ENCODE results near the gene PTPRF. TPM values are rescaled to one million over a fixed set of nuclear protein-coding genes. Genes with fewer than 3 reads are reported as not detected.

PTPRF gene
- total and polyA plus RNA-seq, 3 experiments from 2014 or later, result 0.39 to 0.47 TPM; not detected in 1

GRCh38 chr1:43554444-43554992, 23.8 kb downstream of the PTPRF start:
- no peaks in the 10 kb centered on the region for H3K36me3 Mint-ChIP-seq

GRCh38 chr1:43556782-43557181, 26.1 kb downstream of the PTPRF start:
- Mint-ChIP-seq H3K27ac (peak overlapping the region in 1 of 8 donors; percentile 7), H3K36me3 (no peaks in the 10 kb centered on the region), H3K9me3 (no peaks in the 10 kb centered on the region), H3K27me3 (peaks cover 0 to 17% of the 10 kb centered on the region in 2 donors), H3K4me1 (peaks cover 0 to 3% (median 0%) of the 10 kb centered on the region in 3 donors), H3K4me3 (no peak overlapping the region)
- Histone ChIP-seq H3K9me3 (ENCODE audit: low read length) (no peaks in the 10 kb centered on the region), H3K4me1 (ENCODE audit: insufficient read depth, low read length) (no peaks in the 10 kb centered on the region), H3K27me3 (ENCODE audit: insufficient read depth, low read length, poor library complexity, severe bottlenecking) (no peaks in the 10 kb centered on the region), H3K36me3 (ENCODE audit: insufficient read depth, low read length) (no peaks in the 10 kb centered on the region), H3K4me3 (ENCODE audit: low read length) (no peak overlapping the region), H3K27ac (ENCODE audit: low read depth, low read length) (no peak overlapping the region)
- ChIA-PET POLR2A (no interaction called here), CTCF (no interaction called here)
- no peak for DNase-seq

More at GRCh38 chr1:43554444-43554992, 23.8 kb downstream of the PTPRF start:
- CTCF ChIA-PET, result interaction anchor here (0.6 to 1.2 kb wide), 3 partner anchors 8 to 380 kb away, joined by 3 to 6 read pairs (median 3); no protein-coding TSS in a partner anchor
- H3K27me3 Mint-ChIP-seq, result peaks cover 2 to 18% of the 10 kb centered on the region in 2 donors
- H3K36me3 ChIP-seq (ENCODE audit: insufficient read depth, low read length), result no peaks in the 10 kb centered on the region
- no peaks in the 10 kb centered on the region for H3K4me1 ChIP-seq (ENCODE audit: insufficient read depth, low read length)
- no peaks in the 10 kb centered on the region for H3K9me3 Mint-ChIP-seq
- peak in 1 of 5 donors; percentile 18 for DNase-seq
- peak overlapping the region in 1 of 7 donors; percentile 17 for H3K4me3 Mint-ChIP-seq
- POLR2A ChIA-PET, result no interaction called here
- no peaks in the 10 kb centered on the region for H3K9me3 ChIP-seq (ENCODE audit: low read length)
- H3K27me3 ChIP-seq (ENCODE audit: insufficient read depth, low read length, poor library complexity, severe bottlenecking), result no peaks in the 10 kb centered on the region
- H3K27ac Mint-ChIP-seq, result peak overlapping the region in 1 of 8 donors; percentile 48
- H3K27ac ChIP-seq (ENCODE audit: low read depth, low read length), result no peak overlapping the region
- peaks cover 4 to 8% (median 7%) of the 10 kb centered on the region in 3 donors for H3K4me1 Mint-ChIP-seq
- H3K4me3 ChIP-seq (ENCODE audit: low read length), result no peak overlapping the region

GRCh38 chr1:43557744-43558245, 27.1 kb downstream of the PTPRF start:
- POLR2A ChIA-PET, result no interaction called here
- no peak overlapping the region for H3K27ac ChIP-seq (ENCODE audit: low read depth, low read length)

GRCh38 chr1:43558346-43558841, 27.7 kb downstream of the PTPRF start:
- no peaks in the 10 kb centered on the region for H3K36me3 Mint-ChIP-seq
- CTCF ChIA-PET, result no interaction called here
- POLR2A ChIA-PET, result no interaction called here

More at GRCh38 chr1:43557744-43558245, 27.1 kb downstream of the PTPRF start:
- H3K27me3 ChIP-seq (ENCODE audit: insufficient read depth, low read length, poor library complexity, severe bottlenecking), result no peaks in the 10 kb centered on the region
- no peaks in the 10 kb centered on the region for H3K9me3 ChIP-seq (ENCODE audit: low read length)
- H3K4me3 Mint-ChIP-seq, result no peak overlapping the region
- no peak for DNase-seq
- peaks cover 0 to 18% of the 10 kb centered on the region in 2 donors for H3K27me3 Mint-ChIP-seq
- H3K36me3 Mint-ChIP-seq, result no peaks in the 10 kb centered on the region
- no peaks in the 10 kb centered on the region for H3K36me3 ChIP-seq (ENCODE audit: insufficient read depth, low read length)
- H3K4me1 ChIP-seq (ENCODE audit: insufficient read depth, low read length), result no peaks in the 10 kb centered on the region
- H3K4me3 ChIP-seq (ENCODE audit: low read length), result no peak overlapping the region
- CTCF ChIA-PET, result no interaction called here
- peak overlapping the region in 1 of 8 donors; percentile 70 for H3K27ac Mint-ChIP-seq
- H3K9me3 Mint-ChIP-seq, result no peaks in the 10 kb centered on the region
- H3K4me1 Mint-ChIP-seq, result peaks cover 0 to 3% (median 0%) of the 10 kb centered on the region in 3 donors

GRCh38 chr1:43559714-43560113, 29.0 kb downstream of the PTPRF start:
- CTCF ChIA-PET, result no interaction called here
- H3K4me1 Mint-ChIP-seq, result no peaks in the 10 kb centered on the region
- no peaks in the 10 kb centered on the region for H3K9me3 ChIP-seq (ENCODE audit: low read length)
- DNase-seq, result no peak
- no peaks in the 10 kb centered on the region for H3K36me3 ChIP-seq (ENCODE audit: insufficient read depth, low read length)
- H3K27me3 ChIP-seq (ENCODE audit: insufficient read depth, low read length, poor library complexity, severe bottlenecking), result no peaks in the 10 kb centered on the region
- H3K4me3 ChIP-seq (ENCODE audit: low read length), result no peak overlapping the region
- H3K27ac ChIP-seq (ENCODE audit: low read depth, low read length), result no peak overlapping the region
- H3K27ac Mint-ChIP-seq, result no peak overlapping the region
- H3K4me3 Mint-ChIP-seq, result no peak overlapping the region
- peaks cover 2 to 12% of the 10 kb centered on the region in 2 donors for H3K27me3 Mint-ChIP-seq
- H3K4me1 ChIP-seq (ENCODE audit: insufficient read depth, low read length), result no peaks in the 10 kb centered on the region
- POLR2A ChIA-PET, result no interaction called here
- no peaks in the 10 kb centered on the region for H3K9me3 Mint-ChIP-seq
- no peaks in the 10 kb centered on the region for H3K36me3 Mint-ChIP-seq

More at GRCh38 chr1:43558346-43558841, 27.7 kb downstream of the PTPRF start:
- Mint-ChIP-seq H3K9me3 (no peaks in the 10 kb centered on the region), H3K27ac (no peak overlapping the region), H3K4me3 (no peak overlapping the region), H3K27me3 (peaks cover 0 to 18% of the 10 kb centered on the region in 2 donors), H3K4me1 (peaks cover 0 to 3% (median 0%) of the 10 kb centered on the region in 3 donors)
- no peak overlapping the region for H3K27ac ChIP-seq (ENCODE audit: low read depth, low read length)
- H3K4me1 ChIP-seq (ENCODE audit: insufficient read depth, low read length), result no peaks in the 10 kb centered on the region
- no peaks in the 10 kb centered on the region for H3K9me3 ChIP-seq (ENCODE audit: low read length)
- H3K4me3 ChIP-seq (ENCODE audit: low read length), result no peak overlapping the region
- no peaks in the 10 kb centered on the region for H3K27me3 ChIP-seq (ENCODE audit: insufficient read depth, low read length, poor library complexity, severe bottlenecking)
- no peaks in the 10 kb centered on the region for H3K36me3 ChIP-seq (ENCODE audit: insufficient read depth, low read length)
- DNase-seq, result no peak

GRCh38 chr1:43560286-43560685, 29.6 kb downstream of the PTPRF start:
- no peaks in the 10 kb centered on the region for H3K27me3 ChIP-seq (ENCODE audit: insufficient read depth, low read length, poor library complexity, severe bottlenecking)
- ChIA-PET POLR2A (no interaction called here), CTCF (no interaction called here)
- Mint-ChIP-seq H3K4me1 (no peaks in the 10 kb centered on the region), H3K4me3 (no peak overlapping the region), H3K9me3 (no peaks in the 10 kb centered on the region), H3K27me3 (peaks cover 2 to 12% of the 10 kb centered on the region in 2 donors), H3K36me3 (no peaks in the 10 kb centered on the region), H3K27ac (no peak overlapping the region)
- H3K4me1 ChIP-seq (ENCODE audit: insufficient read depth, low read length), result peaks cover 3% of the 10 kb centered on the region
- no peak overlapping the region for H3K4me3 ChIP-seq (ENCODE audit: low read length)
- no peak overlapping the region for H3K27ac ChIP-seq (ENCODE audit: low read depth, low read length)
- no peaks in the 10 kb centered on the region for H3K9me3 ChIP-seq (ENCODE audit: low read length)
- no peak for DNase-seq
- no peaks in the 10 kb centered on the region for H3K36me3 ChIP-seq (ENCODE audit: insufficient read depth, low read length)

DNA sequence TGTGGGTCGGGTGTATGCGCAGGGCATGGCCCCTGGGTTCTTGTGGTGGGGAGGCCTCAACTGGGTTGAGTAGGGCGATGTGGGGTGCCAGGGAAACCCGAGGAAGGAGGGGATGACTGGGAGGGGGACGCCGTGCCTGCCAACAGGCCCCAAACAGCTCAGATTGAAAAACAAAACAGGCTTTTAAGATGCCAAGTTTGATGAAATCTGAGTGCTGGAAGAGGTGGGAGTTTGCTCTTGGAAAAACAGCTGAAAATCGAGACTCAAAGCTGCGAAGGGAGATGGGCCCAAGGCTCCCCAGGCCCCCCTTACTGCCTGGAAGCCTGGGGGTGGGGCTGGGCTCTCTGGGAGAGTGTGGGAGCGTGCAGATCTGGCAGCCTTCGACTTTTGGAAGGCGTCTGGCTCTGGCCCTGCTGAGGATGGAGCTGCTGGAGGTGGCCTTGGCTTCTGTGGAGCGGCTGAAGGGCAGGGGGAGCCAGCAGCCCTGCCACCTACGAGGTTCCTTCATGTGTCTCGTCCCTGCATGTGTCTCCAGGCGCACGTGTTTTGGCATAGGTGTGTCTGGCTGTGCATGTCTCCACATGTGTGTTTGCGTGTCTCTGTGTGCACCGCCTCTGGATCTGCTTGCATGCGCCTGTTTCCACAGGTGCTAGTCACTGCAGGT, 33.3 kb downstream of the PTPRF start:
- Mint-ChIP-seq H3K27me3 (peaks cover 9 to 26% of the 10 kb centered on the region in 2 donors), H3K36me3 (no peaks in the 10 kb centered on the region), H3K4me1 (peaks cover 0 to 7% (median 0%) of the 10 kb centered on the region in 3 donors), H3K27ac (peak overlapping the region in 2 of 8 donors; percentile 26 to 27), H3K4me3 (peak overlapping the region in 1 of 7 donors; percentile 35), H3K9me3 (no peaks in the 10 kb centered on the region)
- Histone ChIP-seq H3K27ac (ENCODE audit: low read depth, low read length) (no peak overlapping the region), H3K36me3 (ENCODE audit: insufficient read depth, low read length) (no peaks in the 10 kb centered on the region), H3K27me3 (ENCODE audit: insufficient read depth, low read length, poor library complexity, severe bottlenecking) (no peaks in the 10 kb centered on the region), H3K4me1 (ENCODE audit: insufficient read depth, low read length) (peaks cover 5% of the 10 kb centered on the region), H3K9me3 (ENCODE audit: low read length) (no peaks in the 10 kb centered on the region), H3K4me3 (ENCODE audit: low read length) (no peak overlapping the region)
- CTCF ChIA-PET, result no interaction called here
- DNase-seq, result no peak
- POLR2A ChIA-PET, result no interaction called here
